Activated naive CD8-positive, alpha-beta T cell treated with anti-CD3 and anti-CD28 coated beads, Interleukin-2, amount 10 ng/mL, durations not matched to agents 7 days and 5 days (primary cell): Measurements from ENCODE around the gene THAP12. TPM values are rescaled to one million over a fixed set of nuclear protein-coding genes. Genes with fewer than 3 reads are reported as not detected.

ENCODE experiments used
- ATAC-seq: fragments of 150-1000 bp; cut with Tn5 transposase; one replicate; pipeline ENCODE4 v1.10.0; 2021; ENCODE audit warnings: low read depth, moderate library complexity
- POLR2A ChIA-PET: fragments of 350-600 bp; sonication (Branson Sonifier 250); formaldehyde crosslinking; loops from one replicate; lab custom pipeline; 2021; ENCODE audit warnings: antibody characterized with exemption; lab: Charles Lee
- DNase-seq: peaks from one replicate; pipeline ENCODE4 v3.0.0; 2021
- H3K27ac Mint-ChIP-seq: one replicate; pipeline ENCODE4 v1.8.0; 2022; ENCODE audit warnings: mild to moderate bottlenecking, mixed read lengths
- H3K27me3 Mint-ChIP-seq: one replicate; pipeline ENCODE4 v1.8.0; 2022; ENCODE audit warnings: mild to moderate bottlenecking, moderate library complexity, mixed read lengths
- H3K36me3 Mint-ChIP-seq: one replicate; pipeline ENCODE4 v1.8.0; 2021; ENCODE audit warnings: mild to moderate bottlenecking, mixed read lengths
- H3K4me1 Mint-ChIP-seq: one replicate; pipeline ENCODE4 v1.8.0; 2021; ENCODE audit warnings: mixed read lengths
- H3K4me3 Mint-ChIP-seq: one replicate; pipeline ENCODE4 v1.8.0; 2022; ENCODE audit warnings: mild to moderate bottlenecking, moderate library complexity, mixed read lengths
- H3K9me3 Mint-ChIP-seq: one replicate; pipeline ENCODE4 v1.8.0; 2021; ENCODE audit warnings: mixed read lengths
- total RNA-seq, 2 experiments: library from RNA; stranded (reverse); gene quantifications; one replicate each; pipeline ENCODE4 v1.2.3, GENCODE V29; 2021

Gene THAP12
- total RNA-seq, 2 experiments from 2014 or later: 48.8 to 49.4 TPM

DNA sequence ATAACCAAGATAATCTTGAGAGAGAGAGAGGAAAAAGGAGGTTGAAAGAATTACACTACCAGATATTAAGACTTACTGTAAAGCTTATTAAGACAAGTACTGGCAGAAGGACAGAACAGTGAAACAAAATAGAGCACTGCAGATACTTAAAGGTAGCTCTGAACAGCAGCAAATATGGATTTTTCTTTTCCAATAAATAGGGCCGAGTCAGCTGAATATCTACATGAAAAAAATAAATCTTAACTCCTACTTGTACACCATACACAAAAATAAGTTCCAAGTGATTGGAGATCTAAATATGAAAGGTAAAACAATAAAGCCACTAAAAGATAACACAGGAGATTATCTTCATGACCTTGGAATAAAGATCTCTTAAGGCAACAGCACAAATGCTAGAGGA lies 12.4 kb downstream of the THAP12 start:
- no peak for ATAC-seq
- Mint-ChIP-seq H3K27me3 (no peaks in the 10 kb centered on the region), H3K9me3 (no peaks in the 10 kb centered on the region), H3K36me3 (peaks cover 4% of the 10 kb centered on the region), H3K4me3 (no peak overlapping the region), H3K27ac (no peak overlapping the region), H3K4me1 (peaks cover 15% of the 10 kb centered on the region)
- POLR2A ChIA-PET: no interaction called here
- DNase-seq: no peak

DNA sequence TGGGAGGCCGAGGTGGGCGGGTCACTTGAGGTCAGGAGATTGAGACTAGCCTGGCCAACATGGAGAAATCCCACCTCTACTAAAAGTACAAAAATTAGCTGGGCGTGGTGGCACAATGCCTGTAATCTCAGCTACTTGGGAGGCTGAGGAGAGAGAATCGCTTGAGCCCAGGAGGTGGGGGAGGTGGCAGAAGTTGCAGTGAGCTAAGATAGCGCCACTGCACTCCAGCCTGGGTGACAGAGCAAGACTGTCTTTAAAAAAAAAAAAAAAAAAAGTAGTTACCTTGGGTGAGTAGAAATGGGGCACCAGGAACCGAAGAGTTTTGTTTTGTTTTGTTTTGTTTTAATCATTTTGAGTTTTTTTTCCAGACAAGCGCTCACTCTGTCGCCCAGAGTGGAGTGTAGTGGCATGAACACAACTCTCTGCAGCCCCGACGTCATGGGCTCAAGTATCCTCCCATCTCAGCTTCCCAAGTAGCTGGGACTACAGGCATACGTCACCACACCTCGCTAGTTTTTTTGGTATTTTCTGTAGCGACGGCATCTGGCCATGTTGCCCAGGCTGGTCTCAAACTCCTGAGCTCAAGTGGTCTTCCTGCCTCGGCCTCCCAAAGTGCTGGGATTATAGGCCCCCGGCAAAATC lies 15.8 kb downstream of the THAP12 start:
- Mint-ChIP-seq H3K27me3 (no peaks in the 10 kb centered on the region), H3K9me3 (no peaks in the 10 kb centered on the region), H3K27ac (no peak overlapping the region), H3K4me3 (no peak overlapping the region), H3K4me1 (peaks cover 7% of the 10 kb centered on the region), H3K36me3 (peaks cover 10% of the 10 kb centered on the region)
- DNase-seq (no peak), ATAC-seq (no peak)
- POLR2A ChIA-PET: interaction anchor here (0.7 kb wide), 1 partner anchor 1388 kb away, joined by 3 read pairs; no protein-coding TSS in a partner anchor

DNA sequence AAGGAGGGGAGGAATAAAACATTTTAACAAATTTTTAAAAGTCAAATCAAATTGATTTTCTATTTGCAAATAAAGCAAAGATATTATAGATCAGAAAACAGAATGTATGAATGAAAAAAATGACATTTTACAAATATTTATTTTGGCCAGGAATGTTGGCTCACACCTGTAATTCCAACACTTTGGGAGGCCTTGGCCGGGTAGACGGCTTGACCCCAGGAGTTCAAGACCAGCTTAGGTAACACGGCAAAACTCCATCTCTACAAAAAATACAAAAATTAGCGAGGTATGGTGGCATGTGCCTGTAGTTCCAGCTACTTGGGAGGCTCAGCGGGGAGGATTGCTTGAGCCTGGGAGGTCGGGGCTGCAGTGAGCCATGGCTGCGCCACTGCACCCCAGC lies 18.2 kb downstream of the THAP12 start:
- Mint-ChIP-seq H3K27ac (no peak overlapping the region), H3K4me1 (peaks cover 5% of the 10 kb centered on the region), H3K9me3 (no peaks in the 10 kb centered on the region), H3K27me3 (no peaks in the 10 kb centered on the region), H3K4me3 (no peak overlapping the region), H3K36me3 (peaks cover 26% of the 10 kb centered on the region)
- ATAC-seq: no peak
- no peak for DNase-seq
- POLR2A ChIA-PET: no interaction called here

DNA sequence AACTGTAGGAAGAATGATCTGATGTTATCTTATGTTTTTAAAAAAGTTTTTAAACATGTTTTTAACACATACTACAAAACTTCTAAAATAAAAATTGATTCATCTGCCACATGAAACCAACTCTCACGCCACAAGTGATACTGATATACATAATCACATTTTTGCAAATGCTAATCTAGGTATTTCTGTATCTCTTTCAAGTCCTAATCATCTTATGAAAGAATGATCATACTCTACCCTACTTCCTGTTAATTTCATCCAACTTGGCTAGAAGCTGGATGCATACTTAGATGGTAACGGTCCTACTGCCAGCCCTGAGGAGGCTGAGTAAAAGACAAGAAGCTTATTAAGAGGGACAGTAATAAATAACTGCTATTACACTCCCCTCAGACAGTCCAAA lies 19.2 kb downstream of the THAP12 start:
- POLR2A ChIA-PET: no interaction called here
- DNase-seq: no peak
- Mint-ChIP-seq H3K36me3 (peaks cover 33% of the 10 kb centered on the region), H3K27me3 (no peaks in the 10 kb centered on the region), H3K4me1 (peaks cover 5% of the 10 kb centered on the region), H3K4me3 (no peak overlapping the region), H3K27ac (no peak overlapping the region), H3K9me3 (no peaks in the 10 kb centered on the region)
- ATAC-seq: no peak

DNA sequence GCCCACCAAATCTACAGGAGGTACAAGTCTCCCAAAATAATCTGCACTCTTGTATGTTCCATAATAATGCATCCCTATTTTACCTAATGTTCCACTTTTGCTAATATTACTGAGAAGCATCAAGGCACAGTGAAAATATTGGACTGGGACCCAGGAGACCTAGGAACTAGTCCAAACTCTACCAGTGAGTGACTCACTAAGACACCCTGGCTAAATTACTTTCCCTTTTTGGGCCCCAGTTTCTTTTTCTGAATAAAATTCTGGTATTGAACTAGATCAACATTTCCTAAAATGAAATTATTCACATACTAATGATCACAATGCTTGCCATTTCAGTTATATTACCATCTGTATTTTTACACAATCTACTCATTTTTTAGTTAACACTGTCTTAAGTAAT lies 19.6 kb downstream of the THAP12 start:
- no peak for DNase-seq
- H3K27ac Mint-ChIP-seq: no peak overlapping the region
- H3K36me3 Mint-ChIP-seq: peaks cover 36% of the 10 kb centered on the region
- H3K4me3 Mint-ChIP-seq: no peak overlapping the region
- no peak for ATAC-seq
- POLR2A ChIA-PET: no interaction called here
- H3K9me3 Mint-ChIP-seq: no peaks in the 10 kb centered on the region
- H3K27me3 Mint-ChIP-seq: no peaks in the 10 kb centered on the region
- peaks cover 5% of the 10 kb centered on the region for H3K4me1 Mint-ChIP-seq

DNA sequence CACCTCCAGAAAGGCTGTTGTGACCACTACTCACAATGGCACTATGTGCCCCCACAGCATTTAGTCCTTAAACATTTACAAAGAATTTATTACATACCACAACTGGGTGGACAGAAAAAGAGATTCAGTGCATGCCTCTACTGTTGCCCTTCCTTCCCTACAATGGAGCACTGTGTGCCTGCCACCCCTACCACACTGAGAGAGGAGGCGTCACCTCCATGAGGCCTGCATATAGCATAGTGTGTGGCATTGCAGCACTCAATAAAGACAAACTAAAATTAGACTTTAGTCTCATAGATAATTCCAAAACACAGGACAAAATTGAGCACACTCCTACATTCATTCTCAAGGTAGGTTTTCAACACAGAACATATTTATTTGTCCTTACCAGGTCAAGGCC lies 25.8 kb downstream of the THAP12 start:
- Mint-ChIP-seq H3K27ac (no peak overlapping the region), H3K4me3 (no peak overlapping the region), H3K27me3 (no peaks in the 10 kb centered on the region), H3K36me3 (peaks cover 70% of the 10 kb centered on the region), H3K9me3 (peaks cover 14% of the 10 kb centered on the region), H3K4me1 (no peaks in the 10 kb centered on the region)
- POLR2A ChIA-PET: no interaction called here
- ATAC-seq (no peak), DNase-seq (no peak)

DNA sequence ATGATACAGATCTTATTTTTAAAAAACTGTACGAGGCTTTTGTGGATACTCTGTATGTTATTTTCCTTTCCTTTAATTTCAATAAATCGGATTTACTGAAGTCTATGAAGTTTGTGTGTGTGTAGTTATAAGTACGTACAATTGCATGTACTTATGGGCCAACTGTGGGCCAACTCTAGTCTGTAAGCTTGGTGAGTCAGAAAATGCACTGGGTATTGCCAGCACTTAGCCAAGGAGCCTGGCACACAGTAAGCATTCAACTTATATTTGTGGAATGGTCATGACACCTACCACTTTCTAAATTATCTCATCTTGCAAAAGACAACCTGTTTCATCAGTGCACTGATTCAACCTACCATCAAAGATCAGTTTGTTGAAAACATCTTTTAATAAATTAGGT lies 32.6 kb downstream of the THAP12 start:
- H3K36me3 Mint-ChIP-seq: peaks cover 19% of the 10 kb centered on the region
- POLR2A ChIA-PET: no interaction called here
- H3K27me3 Mint-ChIP-seq: no peaks in the 10 kb centered on the region
- H3K4me1 Mint-ChIP-seq: no peaks in the 10 kb centered on the region
- peaks cover 3% of the 10 kb centered on the region for H3K9me3 Mint-ChIP-seq
- H3K4me3 Mint-ChIP-seq: no peak overlapping the region
- ATAC-seq: no peak
- H3K27ac Mint-ChIP-seq: no peak overlapping the region
- DNase-seq: no peak

DNA sequence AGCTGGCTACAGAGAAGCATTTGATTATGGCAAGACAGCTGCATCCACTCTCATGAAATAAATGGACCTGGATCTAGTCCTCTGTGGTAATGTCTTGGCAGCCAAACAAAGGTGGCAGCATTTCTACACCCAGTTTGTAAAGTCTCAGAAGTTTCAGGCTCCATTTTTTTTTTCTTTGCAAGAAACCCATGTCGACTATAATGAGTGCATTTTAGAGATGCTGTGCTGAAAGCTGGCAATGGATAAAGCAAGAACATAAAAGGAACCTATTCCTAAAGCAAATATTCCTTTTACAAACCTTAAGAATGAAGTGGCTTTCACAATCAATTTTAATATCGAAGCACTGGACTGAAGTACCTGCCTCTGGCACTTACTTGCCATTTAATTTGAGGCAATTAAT lies 33.5 kb downstream of the THAP12 start:
- Mint-ChIP-seq H3K4me3 (no peak overlapping the region), H3K27me3 (no peaks in the 10 kb centered on the region), H3K27ac (no peak overlapping the region), H3K9me3 (no peaks in the 10 kb centered on the region), H3K4me1 (no peaks in the 10 kb centered on the region), H3K36me3 (peaks cover 11% of the 10 kb centered on the region)
- ATAC-seq (no peak), DNase-seq (no peak)
- POLR2A ChIA-PET: no interaction called here

DNA sequence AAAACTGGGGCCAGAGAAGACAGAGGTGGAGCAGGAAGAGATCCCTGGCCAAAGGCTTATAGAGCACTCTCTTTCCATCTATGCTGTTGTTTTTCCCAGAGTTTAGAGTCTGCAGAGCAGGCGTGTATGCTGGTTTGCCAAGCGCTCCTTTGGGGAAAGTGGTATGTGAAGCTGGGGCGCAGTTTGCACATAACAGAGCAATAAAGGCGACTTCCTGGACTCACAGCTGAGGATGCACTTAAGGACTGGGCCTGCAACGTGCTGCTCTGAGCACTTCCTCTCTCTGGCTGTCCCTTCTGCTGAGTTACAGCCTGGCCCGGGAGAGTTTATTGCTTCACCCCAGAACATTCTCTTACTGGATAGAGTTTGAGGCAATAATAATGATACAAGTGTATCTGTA lies 41.7 kb downstream of the THAP12 start:
- no peak overlapping the region for H3K4me3 Mint-ChIP-seq
- H3K9me3 Mint-ChIP-seq: peaks cover 12% of the 10 kb centered on the region
- POLR2A ChIA-PET: no interaction called here
- peaks cover 3% of the 10 kb centered on the region for H3K27me3 Mint-ChIP-seq
- H3K36me3 Mint-ChIP-seq: no peaks in the 10 kb centered on the region
- ATAC-seq: peak; percentile 78
- H3K4me1 Mint-ChIP-seq: peaks cover 16% of the 10 kb centered on the region
- no peak for DNase-seq
- H3K27ac Mint-ChIP-seq: peak overlapping the region; percentile 22

DNA sequence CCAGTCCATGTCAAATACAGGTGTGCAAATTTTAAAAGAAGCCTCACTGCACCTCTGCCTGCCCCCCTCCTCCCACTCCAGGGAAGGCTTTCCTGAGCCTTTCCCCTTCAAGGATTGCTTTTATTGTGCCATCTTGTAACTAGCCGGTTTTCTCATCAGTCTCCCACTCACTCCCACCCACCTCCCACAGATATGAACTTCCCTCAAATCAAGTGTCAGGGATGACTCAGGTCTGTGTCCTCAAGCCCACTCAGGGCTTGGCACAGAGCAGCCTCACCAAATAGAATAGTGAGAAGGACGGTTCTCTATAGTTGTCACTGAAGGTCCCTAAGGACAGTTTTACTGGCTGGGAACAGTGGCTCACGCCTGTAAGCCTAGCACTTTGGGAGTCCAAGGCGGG lies 43.0 kb downstream of the THAP12 start:
- ATAC-seq: no peak
- Mint-ChIP-seq H3K27ac (no peak overlapping the region), H3K36me3 (no peaks in the 10 kb centered on the region), H3K9me3 (peaks cover 17% of the 10 kb centered on the region), H3K4me3 (no peak overlapping the region), H3K27me3 (peaks cover 3% of the 10 kb centered on the region), H3K4me1 (peaks cover 16% of the 10 kb centered on the region)
- POLR2A ChIA-PET: no interaction called here
- no peak for DNase-seq

DNA sequence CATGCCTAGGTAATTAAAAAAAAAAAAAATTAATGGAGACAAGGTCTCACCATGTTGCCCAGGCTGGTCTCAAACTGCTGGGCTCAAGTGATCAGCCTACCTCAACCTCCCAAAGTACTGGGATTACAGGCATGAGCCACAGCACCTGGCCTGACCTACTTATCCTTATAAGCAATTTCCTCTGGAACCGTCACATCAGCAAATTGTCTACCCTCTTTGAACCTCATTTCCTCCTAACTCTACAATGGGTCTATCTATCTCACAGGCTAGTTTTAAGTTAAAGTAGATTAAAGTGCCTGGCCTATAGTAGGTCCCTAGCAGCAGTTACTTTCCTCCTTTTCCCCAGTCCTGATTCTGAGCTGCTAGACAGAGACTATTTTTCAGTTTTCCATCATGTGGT lies 43.5 kb downstream of the THAP12 start:
- no peak overlapping the region for H3K27ac Mint-ChIP-seq
- POLR2A ChIA-PET: interaction anchor here (0.7 kb wide), 1 partner anchor 35 kb away, joined by 3 read pairs; no protein-coding TSS in a partner anchor
- peaks cover 3% of the 10 kb centered on the region for H3K27me3 Mint-ChIP-seq
- no peak overlapping the region for H3K4me3 Mint-ChIP-seq
- H3K36me3 Mint-ChIP-seq: no peaks in the 10 kb centered on the region
- ATAC-seq: no peak
- DNase-seq: no peak
- H3K4me1 Mint-ChIP-seq: peaks cover 16% of the 10 kb centered on the region
- H3K9me3 Mint-ChIP-seq: peaks cover 17% of the 10 kb centered on the region

DNA sequence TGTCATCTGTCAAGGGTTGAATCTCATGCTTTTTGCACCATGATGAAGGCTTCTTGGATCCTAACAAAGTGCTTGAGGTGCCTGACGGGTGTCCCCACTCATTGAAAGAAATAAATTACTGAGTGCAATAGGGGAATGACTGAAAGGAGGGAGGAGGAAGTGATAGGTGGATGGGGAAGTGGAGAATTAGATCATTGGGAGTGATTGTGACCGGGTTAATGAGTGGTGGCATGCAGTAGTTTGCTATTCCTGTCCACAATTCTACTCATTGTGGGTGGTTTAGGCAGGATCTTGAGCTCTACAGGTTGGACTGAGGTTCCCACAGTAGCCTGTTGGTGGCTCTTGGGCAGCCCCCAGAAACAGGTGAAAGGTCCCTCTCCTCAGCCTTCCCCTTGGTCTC lies 44.3 kb downstream of the THAP12 start:
- peaks cover 17% of the 10 kb centered on the region for H3K9me3 Mint-ChIP-seq
- peaks cover 3% of the 10 kb centered on the region for H3K27me3 Mint-ChIP-seq
- peak overlapping the region; percentile 32 for H3K27ac Mint-ChIP-seq
- peaks cover 15% of the 10 kb centered on the region for H3K4me1 Mint-ChIP-seq
- POLR2A ChIA-PET: interaction anchor here (0.7 kb wide), 1 partner anchor 36 kb away, joined by 3 read pairs; no protein-coding TSS in a partner anchor
- no peak overlapping the region for H3K4me3 Mint-ChIP-seq
- DNase-seq: no peak
- H3K36me3 Mint-ChIP-seq: no peaks in the 10 kb centered on the region
- no peak for ATAC-seq

DNA sequence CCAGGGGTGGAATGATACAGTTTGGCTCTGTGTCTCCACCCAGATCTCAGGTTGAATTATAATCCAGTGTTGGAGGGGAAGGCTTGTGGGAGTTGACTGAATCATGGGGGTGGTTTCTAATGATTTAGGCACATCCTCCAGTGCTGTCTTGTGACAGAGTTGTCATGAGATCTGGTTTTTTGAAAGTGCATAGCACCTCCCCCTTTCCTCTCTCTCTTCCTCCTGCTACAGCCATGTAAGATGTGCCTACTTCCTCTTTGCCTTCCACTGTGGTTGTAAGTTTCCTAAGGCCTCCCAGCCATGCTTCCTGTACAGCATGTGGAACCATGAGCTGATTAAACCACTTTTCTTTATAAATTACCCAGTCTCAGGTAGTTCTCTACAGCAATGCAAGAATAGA lies 45.1 kb downstream of the THAP12 start:
- DNase-seq (no peak), ATAC-seq (no peak)
- Mint-ChIP-seq H3K27me3 (peaks cover 3% of the 10 kb centered on the region), H3K36me3 (no peaks in the 10 kb centered on the region), H3K9me3 (peaks cover 17% of the 10 kb centered on the region), H3K4me3 (no peak overlapping the region), H3K27ac (no peak overlapping the region), H3K4me1 (peaks cover 10% of the 10 kb centered on the region)
- POLR2A ChIA-PET: no interaction called here

DNA sequence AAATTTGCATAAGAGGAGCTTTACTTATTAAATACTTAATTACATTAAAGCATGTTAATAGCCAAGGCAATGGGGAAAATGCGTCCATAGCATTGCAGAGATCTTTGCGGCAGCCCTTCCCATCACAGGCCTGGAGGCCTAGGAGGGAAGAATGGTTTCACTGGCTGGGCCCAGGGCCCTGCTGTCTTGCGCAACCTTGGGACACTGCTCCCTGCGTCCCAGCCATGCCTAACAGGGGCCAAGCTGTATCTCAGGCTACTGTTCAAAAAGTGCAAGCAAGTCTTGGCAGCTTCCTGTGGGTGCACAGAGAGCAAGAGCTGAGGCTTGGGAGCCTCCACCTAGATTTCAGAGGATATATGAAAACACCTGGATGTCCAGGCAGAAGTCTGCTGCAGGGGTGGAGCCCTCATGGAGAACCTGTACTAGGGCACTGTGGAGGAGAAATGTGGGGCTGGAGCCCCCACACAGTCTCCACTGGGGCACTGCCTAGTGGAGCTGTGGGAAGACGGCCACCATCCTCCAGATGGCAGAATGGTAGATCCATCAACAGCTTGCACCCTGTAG lies 46.0 kb downstream of the THAP12 start:
- ATAC-seq (no peak), DNase-seq (no peak)
- Mint-ChIP-seq H3K9me3 (peaks cover 17% of the 10 kb centered on the region), H3K4me1 (peaks cover 10% of the 10 kb centered on the region), H3K36me3 (no peaks in the 10 kb centered on the region), H3K27me3 (peaks cover 3% of the 10 kb centered on the region), H3K27ac (no peak overlapping the region), H3K4me3 (no peak overlapping the region)
- POLR2A ChIA-PET: no interaction called here
